Testis (tissue), 2 donors: ENCODE measurements around the gene KCNG1.

Source experiments
- CTCF ChIP-seq, 3 experiments: fragments of 450-650 bp in 2 of 3; fragments of 200-600 bp in 1 of 3; sonication (generic) in 1 of 3; IDR thresholded peaks; one replicate each; pipeline ENCODE4 v1.5.1; 2016 to 2019; ENCODE audit warnings: antibody characterized with exemption in 3 of 3, mild to moderate bottlenecking in 2 of 3, moderate library complexity in 1 of 3
- POLR2A ChIP-seq: fragments of 450-650 bp; IDR thresholded peaks from one replicate; pipeline ENCODE4 v1.6.1; 2017; ENCODE audit warnings: antibody characterized with exemption, mild to moderate bottlenecking, moderate library complexity

GRCh38 chr20:51064137-51064536, 41.2 kb upstream of the KCNG1 start:
- no peak for TF ChIP-seq CTCF (IDR thresholded peaks at IDR 0.05)
- TF ChIP-seq POLR2A, result no peak
